ENCODE measurements around the gene LBHD2. TPM values are rescaled to one million over a fixed set of nuclear protein-coding genes. Genes with fewer than 3 reads are reported as not detected.

LBHD2 gene
- total and polyA plus RNA-seq, 2 of the 13 experiments (the other 11 are each of a cell fraction or from before 2014, with no cell fraction given): 0.67 to 1.00 TPM

DNA sequence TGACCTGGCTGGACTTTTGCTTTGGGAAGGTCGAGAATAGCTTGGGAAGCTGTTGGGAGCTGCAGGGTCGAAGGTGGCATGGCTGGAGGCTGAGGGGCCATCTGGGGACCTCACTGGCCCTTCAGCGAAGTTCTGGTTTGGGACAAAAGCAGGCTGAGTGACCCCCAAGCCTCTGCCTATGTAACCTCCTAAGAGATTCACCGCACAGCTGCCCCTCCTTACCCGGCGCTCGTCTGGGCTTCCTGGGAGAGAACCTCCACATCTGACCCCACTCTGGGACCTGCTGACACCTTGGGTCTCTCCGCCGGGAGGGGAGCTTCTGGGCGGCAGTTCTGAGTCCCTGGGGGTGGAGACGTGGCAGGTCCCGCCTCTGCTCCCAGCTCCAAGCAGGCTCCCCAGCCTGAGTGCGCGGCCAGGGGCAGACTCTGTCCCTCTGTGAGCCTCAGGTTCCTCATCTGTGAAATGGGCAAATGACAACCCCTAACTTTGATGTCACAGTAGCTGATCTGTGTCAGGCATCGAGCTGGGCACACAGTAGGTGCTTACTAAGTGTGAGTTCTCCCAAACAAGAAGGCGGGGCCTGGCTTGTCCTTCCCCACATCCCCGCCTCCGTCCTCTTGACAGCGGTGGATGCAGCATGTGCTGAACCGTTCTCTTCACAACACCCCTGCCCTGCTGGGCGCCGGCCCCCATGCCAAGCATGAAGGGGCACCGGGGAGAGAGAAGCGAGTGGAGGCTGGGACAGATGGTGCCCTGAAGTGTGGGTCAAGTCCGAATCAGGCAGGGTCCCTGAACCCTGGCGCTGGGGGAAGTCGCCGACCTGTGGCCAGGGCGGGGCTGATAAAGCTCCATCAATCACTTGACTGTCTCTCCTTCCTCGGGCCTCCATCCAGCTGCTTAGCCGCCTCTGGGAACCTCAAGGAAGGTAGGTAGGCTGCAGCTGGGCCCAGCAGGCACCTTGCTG is 14.3 kb downstream of the LBHD2 start (continued):
- TF ChIP-seq ZNF484 (CRISPR knock-in tag; IDR thresholded peaks at IDR 0.05; ENCODE audit: borderline replicate concordance, low read depth) (no peak), PHF21A (CRISPR knock-in tag; IDR thresholded peaks at IDR 0.05) (no peak), SIX1 (CRISPR knock-in tag; IDR thresholded peaks at IDR 0.05; ENCODE audit: borderline replicate concordance) (no peak), AHDC1 (CRISPR knock-in tag; IDR thresholded peaks at IDR 0.05; ENCODE audit: borderline replicate concordance) (no peak), KLF13 (CRISPR knock-in tag; IDR thresholded peaks at IDR 0.05) (no peak), ZNF619 (CRISPR knock-in tag; IDR thresholded peaks at IDR 0.05) (0 out of 2 replicates have a peak, but pooled peaks have one; percentile 57), ZC3H13 (CRISPR knock-in tag; IDR thresholded peaks at IDR 0.05) (no peak), ZNF768 (CRISPR knock-in tag; IDR thresholded peaks at IDR 0.05) (no peak), SNAPC5 (CRISPR knock-in tag; IDR thresholded peaks at IDR 0.05; ENCODE audit: borderline replicate concordance) (no peak), ZNF772 (CRISPR knock-in tag; IDR thresholded peaks at IDR 0.05) (no peak), E2F5 (CRISPR knock-in tag; conservative IDR thresholded peaks at IDR 0.05) (0 out of 2 replicates have a peak, but pooled peaks have one; percentile 38), ZNF382 (CRISPR knock-in tag; IDR thresholded peaks at IDR 0.05; ENCODE audit: borderline replicate concordance) (no peak), FLYWCH1 (CRISPR knock-in tag; IDR thresholded peaks at IDR 0.05) (no peak), ATAD3A (CRISPR knock-in tag; IDR thresholded peaks at IDR 0.05) (no peak), ERF (CRISPR knock-in tag; IDR thresholded peaks at IDR 0.05) (no peak), ZNF646 (CRISPR knock-in tag; IDR thresholded peaks at IDR 0.05) (no peak)
